GM21528 (cell line): ENCODE results near the gene TEX54.

Source experiments
- ATAC-seq: cut with Tn5 transposase; IDR thresholded peaks from one replicate; pipeline ENCODE4 v1.9.1; 2021; ENCODE audit warnings: mild to moderate bottlenecking, moderate library complexity; ENCODE audit not compliant: unreplicated experiment, low FRiP score

The TEX54 gene

GRCh38 chr11:62789576-62789975 is 43.1 kb downstream of the TEX54 start:
- no peak for ATAC-seq

- no peak for ATAC-seq
These were observed 43.6 kb downstream of the TEX54 start for GRCh38 chr11:62788991-62789390.

GRCh38 chr11:62787005-62787759 is 45.5 kb downstream of the TEX54 start, which contains the start of gene TMEM179B:
TSS of gene TMEM179B (plus strand) at chr11:62787402. CDS start at chr11:62787432, 30 bp downstream.
- peak; percentile 66 for ATAC-seq

- peak; percentile 53 for ATAC-seq
These were observed 46.2 kb downstream of the TEX54 start for GRCh38 chr11:62786318-62787004.

GRCh38 chr11:62782753-62783152 is 49.9 kb downstream of the TEX54 start:
- no peak for ATAC-seq
